LNCaP clone FGC (cell line): ENCODE measurements around the gene TPBG.
"Not testable (repeated sequence)": the region's sequence is repeated elsewhere in the genome, so short reads cannot be mapped to it uniquely, and the experiment has no call there.

Source experiments
- DNase-seq: peaks from one replicate; pipeline ENCODE4 v3.0.0-alpha.2; 2011; ENCODE audit warnings: low read depth
- H3K4me3 ChIP-seq: 2 replicates; pipeline ENCODE4 v1.5.1; 2011; ENCODE audit warnings: mild to moderate bottlenecking, low read depth, low read length, control low read depth
- CTCF ChIP-seq: IDR thresholded peaks from 2 replicates; pipeline ENCODE4 v1.5.1; 2012; ENCODE audit warnings: mild to moderate bottlenecking; ENCODE audit not compliant: control insufficient read depth, insufficient read depth; ENCODE audit errors: extremely low read depth

The TPBG gene

GRCh38 chr6:82374516-82374915 is 10.9 kb downstream of the TPBG start:
- TF ChIP-seq CTCF: no peak
- no peak for DNase-seq
- H3K4me3 ChIP-seq: no peak overlapping the region

- no peak for DNase-seq
- no peak overlapping the region for H3K4me3 ChIP-seq
- TF ChIP-seq CTCF: no peak
Observed at GRCh38 chr6:82376636-82377035, 13.0 kb downstream of the TPBG start.

GRCh38 chr6:82380566-82381185 is 17.1 kb downstream of the TPBG start:
- TF ChIP-seq CTCF: no peak
- DNase-seq: no peak
- no peak overlapping the region for H3K4me3 ChIP-seq

- H3K4me3 ChIP-seq: no peak overlapping the region
- DNase-seq: no peak
- TF ChIP-seq CTCF: no peak
Observed at GRCh38 chr6:82381278-82381677, 17.7 kb downstream of the TPBG start.

GRCh38 chr6:82385102-82385501 is 21.5 kb downstream of the TPBG start:
- no peak overlapping the region for H3K4me3 ChIP-seq
- DNase-seq: no peak

GRCh38 chr6:82385546-82385945 is 21.9 kb downstream of the TPBG start:
- no peak overlapping the region for H3K4me3 ChIP-seq
- no peak for TF ChIP-seq CTCF
- DNase-seq: no peak

More at GRCh38 chr6:82385102-82385501, 21.5 kb downstream of the TPBG start:
- no peak for TF ChIP-seq CTCF

GRCh38 chr6:82385961-82386360 is 22.3 kb downstream of the TPBG start:
- peak; percentile 42 for DNase-seq
- no peak for TF ChIP-seq CTCF
- H3K4me3 ChIP-seq: no peak overlapping the region

GRCh38 chr6:82394770-82395169 is 31.2 kb downstream of the TPBG start:
- not testable (repeated sequence) for DNase-seq, H3K4me3 ChIP-seq
